H1 (cell line): ENCODE measurements around the gene HIVEP3. TPM values are rescaled to one million over a fixed set of nuclear protein-coding genes. Genes with fewer than 3 reads are reported as not detected.

ENCODE experiments used
- BCL11A ChIP-seq, 2 experiments: IDR thresholded peaks; one replicate each; pipeline ENCODE4 v1.6.1; 2011; ENCODE audit warnings: low read depth in 2 of 2, low read length in 2 of 2, mild to moderate bottlenecking in 2 of 2
- CHD2 ChIP-seq: IDR thresholded peaks from 2 replicates; pipeline ENCODE4 v1.6.1; 2012; ENCODE audit warnings: low read length, improper control_type of control experiment
- GABPA ChIP-seq: IDR thresholded peaks from 2 replicates; pipeline ENCODE4 v1.6.1; 2011; ENCODE audit warnings: mild to moderate bottlenecking, low read length, moderate library complexity, borderline replicate concordance; ENCODE audit not compliant: insufficient read depth
- GTF2F1 ChIP-seq: IDR thresholded peaks from 2 replicates; pipeline ENCODE4 v1.6.1; 2012; ENCODE audit warnings: low read depth, low read length, improper control_type of control experiment, borderline replicate concordance
- HDAC2 ChIP-seq, 2 experiments: fragments of 300-600 bp in 1 of 2; sonication (generic) in 1 of 2; IDR thresholded peaks; 2 replicates each; pipeline ENCODE4 v1.6.1; 2011 to 2012; ENCODE audit warnings: low read depth in 2 of 2, low read length in 2 of 2, mild to moderate bottlenecking in 2 of 2, moderate library complexity in 2 of 2, borderline replicate concordance in 1 of 2, inconsistent platforms in 1 of 2
- KDM1A ChIP-seq: fragments of 200-600, 300-600 bp; sonication (generic); IDR thresholded peaks from 2 replicates; pipeline ENCODE4 v1.7.1; 2016; ENCODE audit warnings: mild to moderate bottlenecking, low read length, borderline replicate concordance
- POU5F1 ChIP-seq: IDR thresholded peaks from 2 replicates; pipeline ENCODE4 v1.6.1; 2011; ENCODE audit warnings: low read depth, mild to moderate bottlenecking, low read length, moderate library complexity
- SRF ChIP-seq: IDR thresholded peaks from 2 replicates; pipeline ENCODE4 v1.6.1; 2011; ENCODE audit warnings: mild to moderate bottlenecking, low read depth, low read length, moderate library complexity
- polyA plus RNA-seq, 7 experiments: library from polyadenylated mRNA; depleted of rRNA in 3 of 7; stranded (reverse) in 5 of 7; unstranded in 2 of 7; fragments of >200 nt in 5 of 7; fragments of 200-250 nt in 2 of 7; gene quantifications; 1 replicate in 5 of 7; 2 replicates in 1 of 7; 4 replicates in 1 of 7; pipeline versions ENCODE4 v1.2.1 to v1.2.3, GENCODE V29; 2011 to 2013; ENCODE audit warnings: missing spikeins in 2 of 7, mixed read lengths in 2 of 7
- total RNA-seq: library from RNA; stranded (reverse); fragmentation: NEBNext Ultra II Directional; extraction: Animal tissue kit (Norgen Biotek cat#: 25700); gene quantifications from 2 replicates; pipeline ENCODE4 v1.2.1, GENCODE V29; 2021
- TF ChIP-seq, protein P1 (sequence below): fragments of 300-600 bp; sonication (generic); IDR thresholded peaks from 2 replicates; pipeline ENCODE4 v1.7.1; 2012; ENCODE audit warnings: low read length, moderate library complexity, mild to moderate bottlenecking, inconsistent platforms; ENCODE audit not compliant: insufficient replicate concordance

HIVEP3 gene
- total and polyA plus RNA-seq, 2 of the 8 experiments (the other 6 are each of a cell fraction or from before 2014, with no cell fraction given): 0.24 to 0.69 TPM

DNA sequence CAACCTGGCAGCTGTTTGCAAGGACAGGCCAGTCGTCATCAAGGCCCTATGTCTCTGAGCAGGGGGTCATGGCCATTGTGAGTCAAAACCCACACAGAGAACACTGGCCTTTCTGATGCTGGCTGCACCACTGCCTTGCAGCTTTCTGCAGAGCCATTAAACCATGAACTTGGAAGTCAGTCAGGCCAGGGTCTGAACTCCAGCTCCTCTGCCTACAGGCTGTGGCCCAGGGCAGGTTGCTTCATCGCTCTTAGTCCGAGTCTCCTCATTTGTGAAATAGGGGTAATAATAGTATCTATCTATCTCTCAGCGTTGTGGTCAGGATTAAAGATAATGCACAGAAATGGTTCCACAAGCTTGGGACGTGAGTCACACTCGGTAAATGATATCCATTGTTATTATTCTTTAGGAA lies 35.8 kb upstream of the HIVEP3 start (continued):
- TF ChIP-seq, protein P1, sequence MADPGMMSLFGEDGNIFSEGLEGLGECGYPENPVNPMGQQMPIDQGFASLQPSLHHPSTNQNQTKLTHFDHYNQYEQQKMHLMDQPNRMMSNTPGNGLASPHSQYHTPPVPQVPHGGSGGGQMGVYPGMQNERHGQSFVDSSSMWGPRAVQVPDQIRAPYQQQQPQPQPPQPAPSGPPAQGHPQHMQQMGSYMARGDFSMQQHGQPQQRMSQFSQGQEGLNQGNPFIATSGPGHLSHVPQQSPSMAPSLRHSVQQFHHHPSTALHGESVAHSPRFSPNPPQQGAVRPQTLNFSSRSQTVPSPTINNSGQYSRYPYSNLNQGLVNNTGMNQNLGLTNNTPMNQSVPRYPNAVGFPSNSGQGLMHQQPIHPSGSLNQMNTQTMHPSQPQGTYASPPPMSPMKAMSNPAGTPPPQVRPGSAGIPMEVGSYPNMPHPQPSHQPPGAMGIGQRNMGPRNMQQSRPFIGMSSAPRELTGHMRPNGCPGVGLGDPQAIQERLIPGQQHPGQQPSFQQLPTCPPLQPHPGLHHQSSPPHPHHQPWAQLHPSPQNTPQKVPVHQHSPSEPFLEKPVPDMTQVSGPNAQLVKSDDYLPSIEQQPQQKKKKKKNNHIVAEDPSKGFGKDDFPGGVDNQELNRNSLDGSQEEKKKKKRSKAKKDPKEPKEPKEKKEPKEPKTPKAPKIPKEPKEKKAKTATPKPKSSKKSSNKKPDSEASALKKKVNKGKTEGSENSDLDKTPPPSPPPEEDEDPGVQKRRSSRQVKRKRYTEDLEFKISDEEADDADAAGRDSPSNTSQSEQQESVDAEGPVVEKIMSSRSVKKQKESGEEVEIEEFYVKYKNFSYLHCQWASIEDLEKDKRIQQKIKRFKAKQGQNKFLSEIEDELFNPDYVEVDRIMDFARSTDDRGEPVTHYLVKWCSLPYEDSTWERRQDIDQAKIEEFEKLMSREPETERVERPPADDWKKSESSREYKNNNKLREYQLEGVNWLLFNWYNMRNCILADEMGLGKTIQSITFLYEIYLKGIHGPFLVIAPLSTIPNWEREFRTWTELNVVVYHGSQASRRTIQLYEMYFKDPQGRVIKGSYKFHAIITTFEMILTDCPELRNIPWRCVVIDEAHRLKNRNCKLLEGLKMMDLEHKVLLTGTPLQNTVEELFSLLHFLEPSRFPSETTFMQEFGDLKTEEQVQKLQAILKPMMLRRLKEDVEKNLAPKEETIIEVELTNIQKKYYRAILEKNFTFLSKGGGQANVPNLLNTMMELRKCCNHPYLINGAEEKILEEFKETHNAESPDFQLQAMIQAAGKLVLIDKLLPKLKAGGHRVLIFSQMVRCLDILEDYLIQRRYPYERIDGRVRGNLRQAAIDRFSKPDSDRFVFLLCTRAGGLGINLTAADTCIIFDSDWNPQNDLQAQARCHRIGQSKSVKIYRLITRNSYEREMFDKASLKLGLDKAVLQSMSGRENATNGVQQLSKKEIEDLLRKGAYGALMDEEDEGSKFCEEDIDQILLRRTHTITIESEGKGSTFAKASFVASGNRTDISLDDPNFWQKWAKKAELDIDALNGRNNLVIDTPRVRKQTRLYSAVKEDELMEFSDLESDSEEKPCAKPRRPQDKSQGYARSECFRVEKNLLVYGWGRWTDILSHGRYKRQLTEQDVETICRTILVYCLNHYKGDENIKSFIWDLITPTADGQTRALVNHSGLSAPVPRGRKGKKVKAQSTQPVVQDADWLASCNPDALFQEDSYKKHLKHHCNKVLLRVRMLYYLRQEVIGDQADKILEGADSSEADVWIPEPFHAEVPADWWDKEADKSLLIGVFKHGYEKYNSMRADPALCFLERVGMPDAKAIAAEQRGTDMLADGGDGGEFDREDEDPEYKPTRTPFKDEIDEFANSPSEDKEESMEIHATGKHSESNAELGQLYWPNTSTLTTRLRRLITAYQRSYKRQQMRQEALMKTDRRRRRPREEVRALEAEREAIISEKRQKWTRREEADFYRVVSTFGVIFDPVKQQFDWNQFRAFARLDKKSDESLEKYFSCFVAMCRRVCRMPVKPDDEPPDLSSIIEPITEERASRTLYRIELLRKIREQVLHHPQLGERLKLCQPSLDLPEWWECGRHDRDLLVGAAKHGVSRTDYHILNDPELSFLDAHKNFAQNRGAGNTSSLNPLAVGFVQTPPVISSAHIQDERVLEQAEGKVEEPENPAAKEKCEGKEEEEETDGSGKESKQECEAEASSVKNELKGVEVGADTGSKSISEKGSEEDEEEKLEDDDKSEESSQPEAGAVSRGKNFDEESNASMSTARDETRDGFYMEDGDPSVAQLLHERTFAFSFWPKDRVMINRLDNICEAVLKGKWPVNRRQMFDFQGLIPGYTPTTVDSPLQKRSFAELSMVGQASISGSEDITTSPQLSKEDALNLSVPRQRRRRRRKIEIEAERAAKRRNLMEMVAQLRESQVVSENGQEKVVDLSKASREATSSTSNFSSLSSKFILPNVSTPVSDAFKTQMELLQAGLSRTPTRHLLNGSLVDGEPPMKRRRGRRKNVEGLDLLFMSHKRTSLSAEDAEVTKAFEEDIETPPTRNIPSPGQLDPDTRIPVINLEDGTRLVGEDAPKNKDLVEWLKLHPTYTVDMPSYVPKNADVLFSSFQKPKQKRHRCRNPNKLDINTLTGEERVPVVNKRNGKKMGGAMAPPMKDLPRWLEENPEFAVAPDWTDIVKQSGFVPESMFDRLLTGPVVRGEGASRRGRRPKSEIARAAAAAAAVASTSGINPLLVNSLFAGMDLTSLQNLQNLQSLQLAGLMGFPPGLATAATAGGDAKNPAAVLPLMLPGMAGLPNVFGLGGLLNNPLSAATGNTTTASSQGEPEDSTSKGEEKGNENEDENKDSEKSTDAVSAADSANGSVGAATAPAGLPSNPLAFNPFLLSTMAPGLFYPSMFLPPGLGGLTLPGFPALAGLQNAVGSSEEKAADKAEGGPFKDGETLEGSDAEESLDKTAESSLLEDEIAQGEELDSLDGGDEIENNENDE: no peak
- no peak for TF ChIP-seq KDM1A
- no peak for TF ChIP-seq CHD2
- TF ChIP-seq GABPA: no peak
- TF ChIP-seq POU5F1: no peak
- TF ChIP-seq SRF: no peak
- TF ChIP-seq BCL11A (IDR thresholded peaks at IDR 0.05; ENCODE audit: low read depth in 2 of 2, low read length in 2 of 2): no peak
- no peak for TF ChIP-seq HDAC2 (IDR thresholded peaks at IDR 0.05; ENCODE audit: borderline replicate concordance in 1 of 2, low read depth in 2 of 2, low read length in 2 of 2)
- no peak for TF ChIP-seq GTF2F1
